ENCODE measurements around the gene THBS4. TPM values are rescaled to one million over a fixed set of nuclear protein-coding genes. Genes with fewer than 3 reads are reported as not detected.

The THBS4 gene
- 111 TPM for total RNA-seq

- intact Hi-C loops (cut with DNase I), result no loop called here
- peak; percentile 63 for ATAC-seq
Observed at GRCh38 chr5:80034962-80035821, at the start of gene THBS4. TSS of gene THBS4 (plus strand) at chr5:80035348. CDS start at chr5:80035538, 190 bp downstream.

GRCh38 chr5:79986260-79986659 is 48.9 kb upstream of the THBS4 start:
- intact Hi-C loops (cut with DNase I), result no loop called here
- DNase-seq (ENCODE audit: low spot score), result no peak
- ATAC-seq, result no peak

More at GRCh38 chr5:80034962-80035821, at the start of gene THBS4:
- no peak for DNase-seq (ENCODE audit: low spot score)

GRCh38 chr5:79990205-79990597 is 44.9 kb upstream of the THBS4 start:
- ATAC-seq (no peak), DNase-seq (ENCODE audit: low spot score) (no peak)
- intact Hi-C loops (cut with DNase I), result no loop called here

- intact Hi-C loops (cut with DNase I), result no loop called here
- peak; percentile 99 for ATAC-seq
- DNase-seq (ENCODE audit: low spot score), result peak; percentile 92
Observed at GRCh38 chr5:79990598-79991507, 44.3 kb upstream of the THBS4 start, which contains the start of gene MTX3. TSS of gene MTX3 (minus strand) at chr5:79991262. CDS start at chr5:79991238, 24 bp downstream.

GRCh38 chr5:79992891-79993657 is 42.1 kb upstream of the THBS4 start:
- ATAC-seq, result no peak
- intact Hi-C loops (cut with DNase I), result no loop called here
- DNase-seq (ENCODE audit: low spot score), result no peak

- intact Hi-C loops (cut with DNase I), result no loop called here
- ATAC-seq, result no peak
- DNase-seq (ENCODE audit: low spot score), result no peak
Observed at GRCh38 chr5:79999722-80000121, 35.4 kb upstream of the THBS4 start.

GRCh38 chr5:80002677-80003076 is 32.5 kb upstream of the THBS4 start:
- intact Hi-C loops (cut with DNase I), result no loop called here
- ATAC-seq (no peak), DNase-seq (ENCODE audit: low spot score) (no peak)

- ATAC-seq (peak; percentile 88), DNase-seq (ENCODE audit: low spot score) (no peak)
- intact Hi-C loops (cut with DNase I), result no loop called here
Observed at GRCh38 chr5:80008995-80009765, 26.0 kb upstream of the THBS4 start.

- ATAC-seq, result no peak
- intact Hi-C loops (cut with DNase I), result no loop called here
- DNase-seq (ENCODE audit: low spot score), result no peak
Observed at GRCh38 chr5:80010754-80011392, 24.3 kb upstream of the THBS4 start.

GRCh38 chr5:80025069-80025468 is 10.1 kb upstream of the THBS4 start:
- intact Hi-C loops (cut with DNase I), result no loop called here
- ATAC-seq (no peak), DNase-seq (ENCODE audit: low spot score) (no peak)

GRCh38 chr5:80026841-80027240 is 8.3 kb upstream of the THBS4 start:
- DNase-seq (ENCODE audit: low spot score), result no peak
- intact Hi-C loops (cut with DNase I), result no loop called here
- ATAC-seq, result no peak

GRCh38 chr5:80031109-80031508 is 4.0 kb upstream of the THBS4 start:
- intact Hi-C loops (cut with DNase I), result no loop called here

GRCh38 chr5:80033513-80033912 is 1.6 kb upstream of the THBS4 start:
- DNase-seq (ENCODE audit: low spot score) (no peak), ATAC-seq (no peak)
- intact Hi-C loops (cut with DNase I), result no loop called here

More at GRCh38 chr5:80031109-80031508, 4.0 kb upstream of the THBS4 start:
- no peak for DNase-seq (ENCODE audit: low spot score)
- no peak for ATAC-seq

- no peak for ATAC-seq
- no peak for DNase-seq (ENCODE audit: low spot score)
- intact Hi-C loops (cut with DNase I), result no loop called here
Observed at GRCh38 chr5:80034559-80034958, 589 bp upstream of the THBS4 start.

GRCh38 chr5:80035839-80036238 is 691 bp downstream of the THBS4 start:
- no peak for DNase-seq (ENCODE audit: low spot score)
- intact Hi-C loops (cut with DNase I), result no loop called here
- peak; percentile 44 for ATAC-seq

- no peak for DNase-seq (ENCODE audit: low spot score)
- peak; percentile 31 for ATAC-seq
- intact Hi-C loops (cut with DNase I), result no loop called here
Observed at GRCh38 chr5:80036615-80037014, 1.5 kb downstream of the THBS4 start.

- ATAC-seq, result no peak
- intact Hi-C loops (cut with DNase I), result no loop called here
- DNase-seq (ENCODE audit: low spot score), result no peak
Observed at GRCh38 chr5:80037366-80037765, 2.2 kb downstream of the THBS4 start.

- no peak for ATAC-seq
Observed at GRCh38 chr5:80039650-80040049, 4.5 kb downstream of the THBS4 start.

More at GRCh38 chr5:80039650-80040049, 4.5 kb downstream of the THBS4 start:
- intact Hi-C loops (cut with DNase I), result no loop called here
- no peak for DNase-seq (ENCODE audit: low spot score)

All from sciatic nerve (tissue), 2 donors.